Astrocyte of the spinal cord (primary cell): ENCODE results near the gene HNF1A.

Experiments
- DNase-seq: peaks from one replicate; pipeline ENCODE4 v3.0.0; 2011; ENCODE audit warnings: low read depth, low spot score
- H3K4me3 ChIP-seq: 2 replicates; pipeline ENCODE4 v1.5.1; 2011; ENCODE audit warnings: low read depth, mild to moderate bottlenecking, low read length, moderate library complexity
- CTCF ChIP-seq: IDR thresholded peaks from 2 replicates; pipeline ENCODE4 v1.5.1; 2012; ENCODE audit warnings: low read depth, mild to moderate bottlenecking, low read length, inconsistent platforms
- in situ Hi-C: cut with HindIII; loops from 2 replicates; pipeline ENCODE4 v1.10.0; 2017; ENCODE audit warnings: low sequenced_read_pairs

HNF1A gene

GRCh38 chr12:120979862-120980696 lies 1.7 kb downstream of the HNF1A start:
- TF ChIP-seq CTCF = no peak
- DNase-seq = no peak
- in situ Hi-C loops = no loop called here
- H3K4me3 ChIP-seq = no peak overlapping the region

GRCh38 chr12:120980800-120981368 lies 2.5 kb downstream of the HNF1A start:
- no peak for TF ChIP-seq CTCF
- no peak overlapping the region for H3K4me3 ChIP-seq
- no peak for DNase-seq
- in situ Hi-C loops = no loop called here

GRCh38 chr12:120981407-120981941 lies 3.1 kb downstream of the HNF1A start:
- in situ Hi-C loops = no loop called here
- no peak for DNase-seq
- H3K4me3 ChIP-seq = no peak overlapping the region
- TF ChIP-seq CTCF = no peak

GRCh38 chr12:120982659-120983058 lies 4.3 kb downstream of the HNF1A start:
- DNase-seq = no peak
- TF ChIP-seq CTCF = no peak
- in situ Hi-C loops = no loop called here
- H3K4me3 ChIP-seq = no peak overlapping the region

GRCh38 chr12:120983759-120984158 lies 5.4 kb downstream of the HNF1A start:
- TF ChIP-seq CTCF = no peak
- in situ Hi-C loops = no loop called here
- no peak for DNase-seq
- no peak overlapping the region for H3K4me3 ChIP-seq

GRCh38 chr12:120984351-120984898 lies 6.1 kb downstream of the HNF1A start:
- in situ Hi-C loops = no loop called here
- H3K4me3 ChIP-seq = no peak overlapping the region
- TF ChIP-seq CTCF = no peak
- no peak for DNase-seq
